IMR-90 (cell line): Measurements from ENCODE around the gene TSHZ3.

Experiments
- CTCF ChIP-seq: conservative IDR thresholded peaks from 2 replicates; pipeline ENCODE4 v1.5.1; 2012; ENCODE audit warnings: mild to moderate bottlenecking, low read depth, low read length, improper control_type of control experiment
- MAFK ChIP-seq: IDR thresholded peaks from 2 replicates; pipeline ENCODE4 v1.6.1; 2012; ENCODE audit warnings: low read depth, low read length, improper control_type of control experiment
- POLR2A ChIP-seq: IDR thresholded peaks from 2 replicates; pipeline ENCODE4 v1.6.1; 2012; ENCODE audit warnings: mild to moderate bottlenecking, low read depth, low read length
- RAD21 ChIP-seq: IDR thresholded peaks from 2 replicates; pipeline ENCODE4 v1.6.1; 2012; ENCODE audit warnings: low read length, improper control_type of control experiment
- RCOR1 ChIP-seq: IDR thresholded peaks from 2 replicates; pipeline ENCODE4 v1.6.1; 2012; ENCODE audit warnings: mild to moderate bottlenecking, low read length, improper control_type of control experiment; ENCODE audit not compliant: insufficient replicate concordance
- RFX5 ChIP-seq: IDR thresholded peaks from 2 replicates; pipeline ENCODE4 v1.8.0; 2012; ENCODE audit warnings: low read depth, mild to moderate bottlenecking, low read length, moderate library complexity
- SMC3 ChIP-seq: fragments of 150-350 bp; IDR thresholded peaks from 2 replicates; pipeline ENCODE4 v1.6.1; 2016; ENCODE audit warnings: low read depth, mild to moderate bottlenecking, antibody characterized with exemption, low read length, moderate library complexity
- USF2 ChIP-seq: fragments of 150-350 bp; IDR thresholded peaks from 2 replicates; pipeline ENCODE4 v1.6.1; 2017; ENCODE audit warnings: mild to moderate bottlenecking, antibody characterized with exemption, low read length, low read depth

- TF ChIP-seq RAD21, result no peak
- TF ChIP-seq POLR2A, result no peak
- TF ChIP-seq CTCF, result no peak
- TF ChIP-seq SMC3, result no peak
- TF ChIP-seq MAFK, result no peak
- no peak for TF ChIP-seq RCOR1
- TF ChIP-seq RFX5, result no peak
- TF ChIP-seq USF2, result no peak
These were observed 47.8 kb downstream of the TSHZ3 start for GRCh38 chr19:31301306-31301980.
